ENCODE results near the gene CD300LF. TPM values are rescaled to one million over a fixed set of nuclear protein-coding genes. Genes with fewer than 3 reads are reported as not detected.

CD300LF gene
- total RNA-seq, 1 experiment from 2014 or later = not detected

DNA sequence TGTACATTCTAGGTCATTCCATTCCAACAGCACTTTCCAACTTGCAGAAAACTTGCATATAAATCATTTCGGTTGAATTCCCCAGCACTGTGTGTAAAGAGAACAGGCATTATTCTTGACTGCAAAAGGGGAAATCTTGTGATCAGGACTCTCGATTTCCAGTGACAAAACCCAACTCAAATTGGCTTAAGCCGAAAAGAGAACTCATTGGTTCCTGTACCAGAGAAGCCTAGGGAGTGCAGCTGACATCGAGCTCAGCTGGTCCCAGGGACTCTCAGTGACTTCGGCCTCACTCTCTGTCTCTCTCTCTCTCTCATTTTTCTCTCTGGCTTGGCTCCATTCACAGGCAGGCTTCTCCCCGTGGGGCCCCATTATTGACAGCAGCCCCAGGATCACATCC, 30.7 kb downstream of the CD300LF start:
- RAD21 ChIA-PET (ENCODE audit: low non-redundant PET in 1 of 2, low total read pairs in 2 of 2, uncharacterized antibody in 2 of 2, unreplicated experiment in 2 of 2) = no interaction called here
- Histone ChIP-seq H3K4me2 (ENCODE audit: low read length) (no peak overlapping the region), H2AFZ (ENCODE audit: low read depth, low read length, poor library complexity, severe bottlenecking) (no peak overlapping the region), H3K9me2 (ENCODE audit: insufficient read depth) (no peaks in the 10 kb centered on the region), H3K36me3 (ENCODE audit: control insufficient read depth in 1 of 2, insufficient read depth in 2 of 2, low read length in 2 of 2) (no peaks in the 10 kb centered on the region), H3K4me1 (ENCODE audit: control insufficient read depth in 1 of 2, insufficient read depth in 2 of 2, low read length in 2 of 2) (no peaks in the 10 kb centered on the region), H3K27me3 (ENCODE audit: insufficient read depth, low read length) (peaks cover 55% of the 10 kb centered on the region), H3K79me2 (ENCODE audit: insufficient read depth, low read length) (no peaks in the 10 kb centered on the region), H3K27ac (ENCODE audit: low read depth, low read length) (no peak overlapping the region), H3K9ac (ENCODE audit: low read length) (no peak overlapping the region), H3K4me3 (replicated peaks in 1 of 2; ENCODE audit: low read depth in 1 of 2, low read length in 2 of 2) (no peak overlapping the region), H4K20me1 (ENCODE audit: insufficient read depth) (no peaks in the 10 kb centered on the region), H3K9me3 (ENCODE audit: control insufficient read depth in 1 of 2, insufficient read depth in 1 of 2, low read depth in 1 of 2, low read length in 2 of 2) (no peaks in the 10 kb centered on the region)
- CTCF ChIA-PET = no interaction called here
- DNase-seq (ENCODE audit: low read depth, low spot score) (no peak), ATAC-seq (no peak)
- no TSS peak for BruUV-seq (replicated peaks)
- TF ChIP-seq POLR2A (IDR thresholded peaks at IDR 0.05; ENCODE audit: borderline replicate concordance, extremely low read depth, insufficient read depth, insufficient read length) (no peak), RAD21 (IDR thresholded peaks at IDR 0.05; ENCODE audit: low read depth) (no peak), EZH2phosphoT487 (IDR thresholded peaks at IDR 0.05; ENCODE audit: borderline replicate concordance) (no peak), CEBPB (IDR thresholded peaks at IDR 0.05; ENCODE audit: low read depth) (no peak), POLR2AphosphoS5 (IDR thresholded peaks at IDR 0.05; ENCODE audit: low read depth, low read length) (no peak), JUND (IDR thresholded peaks at IDR 0.05) (no peak), SRF (IDR thresholded peaks at IDR 0.05; ENCODE audit: low read depth) (no peak), ZFX (IDR thresholded peaks at IDR 0.05) (no peak), EZH2 (IDR thresholded peaks at IDR 0.05) (no peak), TCF7L2 (IDR thresholded peaks at IDR 0.05; ENCODE audit: borderline replicate concordance, extremely low read depth, insufficient read depth, insufficient read length) (no peak), YY1 (IDR thresholded peaks at IDR 0.05; ENCODE audit: extremely low read depth, insufficient replicate concordance, low read depth, low read length) (no peak)
- TF ChIP-seq, protein P1, sequence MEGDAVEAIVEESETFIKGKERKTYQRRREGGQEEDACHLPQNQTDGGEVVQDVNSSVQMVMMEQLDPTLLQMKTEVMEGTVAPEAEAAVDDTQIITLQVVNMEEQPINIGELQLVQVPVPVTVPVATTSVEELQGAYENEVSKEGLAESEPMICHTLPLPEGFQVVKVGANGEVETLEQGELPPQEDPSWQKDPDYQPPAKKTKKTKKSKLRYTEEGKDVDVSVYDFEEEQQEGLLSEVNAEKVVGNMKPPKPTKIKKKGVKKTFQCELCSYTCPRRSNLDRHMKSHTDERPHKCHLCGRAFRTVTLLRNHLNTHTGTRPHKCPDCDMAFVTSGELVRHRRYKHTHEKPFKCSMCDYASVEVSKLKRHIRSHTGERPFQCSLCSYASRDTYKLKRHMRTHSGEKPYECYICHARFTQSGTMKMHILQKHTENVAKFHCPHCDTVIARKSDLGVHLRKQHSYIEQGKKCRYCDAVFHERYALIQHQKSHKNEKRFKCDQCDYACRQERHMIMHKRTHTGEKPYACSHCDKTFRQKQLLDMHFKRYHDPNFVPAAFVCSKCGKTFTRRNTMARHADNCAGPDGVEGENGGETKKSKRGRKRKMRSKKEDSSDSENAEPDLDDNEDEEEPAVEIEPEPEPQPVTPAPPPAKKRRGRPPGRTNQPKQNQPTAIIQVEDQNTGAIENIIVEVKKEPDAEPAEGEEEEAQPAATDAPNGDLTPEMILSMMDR (IDR thresholded peaks at IDR 0.05 in 2 of 3, conservative IDR thresholded peaks at IDR 0.05 in 1 of 3; ENCODE audit: borderline replicate concordance in 1 of 3, insufficient read depth in 1 of 3, low read depth in 2 of 3, low read length in 2 of 3) = no peak
- TF ChIP-seq, protein P2, sequence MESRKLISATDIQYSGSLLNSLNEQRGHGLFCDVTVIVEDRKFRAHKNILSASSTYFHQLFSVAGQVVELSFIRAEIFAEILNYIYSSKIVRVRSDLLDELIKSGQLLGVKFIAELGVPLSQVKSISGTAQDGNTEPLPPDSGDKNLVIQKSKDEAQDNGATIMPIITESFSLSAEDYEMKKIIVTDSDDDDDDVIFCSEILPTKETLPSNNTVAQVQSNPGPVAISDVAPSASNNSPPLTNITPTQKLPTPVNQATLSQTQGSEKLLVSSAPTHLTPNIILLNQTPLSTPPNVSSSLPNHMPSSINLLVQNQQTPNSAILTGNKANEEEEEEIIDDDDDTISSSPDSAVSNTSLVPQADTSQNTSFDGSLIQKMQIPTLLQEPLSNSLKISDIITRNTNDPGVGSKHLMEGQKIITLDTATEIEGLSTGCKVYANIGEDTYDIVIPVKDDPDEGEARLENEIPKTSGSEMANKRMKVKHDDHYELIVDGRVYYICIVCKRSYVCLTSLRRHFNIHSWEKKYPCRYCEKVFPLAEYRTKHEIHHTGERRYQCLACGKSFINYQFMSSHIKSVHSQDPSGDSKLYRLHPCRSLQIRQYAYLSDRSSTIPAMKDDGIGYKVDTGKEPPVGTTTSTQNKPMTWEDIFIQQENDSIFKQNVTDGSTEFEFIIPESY (IDR thresholded peaks at IDR 0.05; ENCODE audit: extremely low read depth, insufficient replicate concordance, low read length) = no peak
- TF ChIP-seq, protein P3, sequence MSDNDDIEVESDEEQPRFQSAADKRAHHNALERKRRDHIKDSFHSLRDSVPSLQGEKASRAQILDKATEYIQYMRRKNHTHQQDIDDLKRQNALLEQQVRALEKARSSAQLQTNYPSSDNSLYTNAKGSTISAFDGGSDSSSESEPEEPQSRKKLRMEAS (IDR thresholded peaks at IDR 0.05) = no peak
- intact Hi-C loops (cut with micrococcal nuclease) = no loop called here
- POLR2A ChIA-PET = no interaction called here
